Measurements from ENCODE around the gene ELFN2.

ELFN2 gene, protein sequence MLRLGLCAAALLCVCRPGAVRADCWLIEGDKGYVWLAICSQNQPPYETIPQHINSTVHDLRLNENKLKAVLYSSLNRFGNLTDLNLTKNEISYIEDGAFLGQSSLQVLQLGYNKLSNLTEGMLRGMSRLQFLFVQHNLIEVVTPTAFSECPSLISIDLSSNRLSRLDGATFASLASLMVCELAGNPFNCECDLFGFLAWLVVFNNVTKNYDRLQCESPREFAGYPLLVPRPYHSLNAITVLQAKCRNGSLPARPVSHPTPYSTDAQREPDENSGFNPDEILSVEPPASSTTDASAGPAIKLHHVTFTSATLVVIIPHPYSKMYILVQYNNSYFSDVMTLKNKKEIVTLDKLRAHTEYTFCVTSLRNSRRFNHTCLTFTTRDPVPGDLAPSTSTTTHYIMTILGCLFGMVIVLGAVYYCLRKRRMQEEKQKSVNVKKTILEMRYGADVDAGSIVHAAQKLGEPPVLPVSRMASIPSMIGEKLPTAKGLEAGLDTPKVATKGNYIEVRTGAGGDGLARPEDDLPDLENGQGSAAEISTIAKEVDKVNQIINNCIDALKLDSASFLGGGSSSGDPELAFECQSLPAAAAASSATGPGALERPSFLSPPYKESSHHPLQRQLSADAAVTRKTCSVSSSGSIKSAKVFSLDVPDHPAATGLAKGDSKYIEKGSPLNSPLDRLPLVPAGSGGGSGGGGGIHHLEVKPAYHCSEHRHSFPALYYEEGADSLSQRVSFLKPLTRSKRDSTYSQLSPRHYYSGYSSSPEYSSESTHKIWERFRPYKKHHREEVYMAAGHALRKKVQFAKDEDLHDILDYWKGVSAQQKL

DNA sequence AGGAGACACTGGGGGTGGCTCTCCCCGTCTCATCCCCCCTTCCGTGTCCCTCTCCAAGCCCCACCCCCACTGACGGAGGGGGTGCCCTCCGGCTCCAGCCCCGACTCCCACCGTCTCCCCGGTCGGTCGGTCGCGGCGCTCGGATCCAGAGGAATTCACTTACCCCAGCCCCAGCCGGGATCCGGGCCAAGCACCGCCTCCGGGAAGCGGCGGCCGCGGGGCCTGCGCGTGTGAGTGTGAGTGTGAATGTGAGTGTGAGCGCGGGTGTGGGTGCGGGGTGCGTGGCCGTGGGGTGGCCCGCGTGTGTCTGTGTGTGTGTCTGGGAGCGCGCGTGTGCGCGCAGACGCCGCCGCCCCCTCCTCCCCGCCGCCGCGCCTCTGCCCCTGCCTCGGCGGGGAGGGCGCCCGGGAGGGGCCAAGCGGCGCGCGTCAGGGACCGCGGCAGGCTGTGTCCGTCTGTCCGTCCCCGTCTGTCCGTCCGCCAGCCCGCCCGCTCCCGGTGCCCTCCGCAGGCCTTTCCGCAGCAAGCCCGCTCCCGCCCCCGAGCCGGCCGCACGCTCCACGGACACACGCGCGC is at the start of gene ELFN2:
TSS of gene ELFN2 (minus strand) at position 345 of the 576 bp plus-strand sequence. CDS start 51,945 bp downstream, outside the sequence.
- Histone ChIP-seq H3K36me3 (ENCODE audit: control insufficient read depth, insufficient read depth, low read length) (no peaks in the 10 kb centered on the region), H3K27me3 (replicated peaks; ENCODE audit: control insufficient read depth, insufficient read depth, low read length) (peaks cover 6% of the 10 kb centered on the region), H3K4me3 (replicated peaks; ENCODE audit: low read depth, low read length) (no peak within 1 kb of the TSS)
- TF ChIP-seq, protein P1, sequence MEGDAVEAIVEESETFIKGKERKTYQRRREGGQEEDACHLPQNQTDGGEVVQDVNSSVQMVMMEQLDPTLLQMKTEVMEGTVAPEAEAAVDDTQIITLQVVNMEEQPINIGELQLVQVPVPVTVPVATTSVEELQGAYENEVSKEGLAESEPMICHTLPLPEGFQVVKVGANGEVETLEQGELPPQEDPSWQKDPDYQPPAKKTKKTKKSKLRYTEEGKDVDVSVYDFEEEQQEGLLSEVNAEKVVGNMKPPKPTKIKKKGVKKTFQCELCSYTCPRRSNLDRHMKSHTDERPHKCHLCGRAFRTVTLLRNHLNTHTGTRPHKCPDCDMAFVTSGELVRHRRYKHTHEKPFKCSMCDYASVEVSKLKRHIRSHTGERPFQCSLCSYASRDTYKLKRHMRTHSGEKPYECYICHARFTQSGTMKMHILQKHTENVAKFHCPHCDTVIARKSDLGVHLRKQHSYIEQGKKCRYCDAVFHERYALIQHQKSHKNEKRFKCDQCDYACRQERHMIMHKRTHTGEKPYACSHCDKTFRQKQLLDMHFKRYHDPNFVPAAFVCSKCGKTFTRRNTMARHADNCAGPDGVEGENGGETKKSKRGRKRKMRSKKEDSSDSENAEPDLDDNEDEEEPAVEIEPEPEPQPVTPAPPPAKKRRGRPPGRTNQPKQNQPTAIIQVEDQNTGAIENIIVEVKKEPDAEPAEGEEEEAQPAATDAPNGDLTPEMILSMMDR (IDR thresholded peaks at IDR 0.05; ENCODE audit: insufficient read depth, low read length, poor library complexity, severe bottlenecking) = no peak
- DNase-seq (ENCODE audit: extremely low read depth, insufficient read length) = no peak

DNA sequence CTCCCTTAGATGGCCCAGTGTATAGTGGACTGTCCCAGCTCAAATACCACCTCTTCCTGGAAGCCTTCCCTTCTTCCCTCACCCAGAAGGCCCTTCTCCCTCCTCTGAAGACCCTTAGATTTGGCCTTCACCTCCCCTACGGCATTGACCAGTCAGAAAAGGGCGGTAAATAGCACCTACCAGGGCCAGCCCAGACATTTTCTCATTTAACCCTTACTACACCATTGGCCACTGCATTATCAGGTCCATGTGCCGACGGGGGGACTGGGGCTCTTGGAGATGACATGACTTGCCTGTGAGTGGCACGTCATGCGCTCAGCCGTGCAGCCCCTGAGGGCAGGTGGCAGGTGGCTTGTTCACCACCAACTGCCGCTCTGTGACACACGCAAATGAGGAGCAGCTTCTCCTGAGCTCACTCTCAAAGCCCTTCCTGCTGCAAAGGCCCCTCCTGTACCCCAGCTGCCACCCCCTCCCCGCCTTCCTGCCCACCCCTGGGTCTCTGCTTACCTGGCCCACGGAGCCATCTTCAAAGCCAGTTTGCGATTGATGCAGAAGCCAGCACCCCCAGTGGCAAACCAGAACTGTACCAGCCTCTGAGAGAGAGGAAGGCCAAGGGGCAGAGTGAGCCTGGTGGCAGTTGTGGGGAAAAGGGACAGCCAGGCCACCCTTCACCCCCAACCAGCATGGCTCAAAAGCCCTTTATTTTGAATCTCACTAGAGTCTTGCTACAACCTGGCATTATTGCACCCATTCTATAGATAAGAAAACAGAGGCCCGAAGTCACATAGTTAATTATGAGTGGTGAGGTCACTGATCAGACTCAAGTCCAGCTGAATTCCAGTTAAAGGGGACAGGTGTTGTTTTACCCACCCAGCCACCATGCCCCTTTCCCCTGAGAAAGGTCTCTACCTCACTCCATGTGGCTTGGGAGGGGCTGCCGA is 49.4 kb upstream of the ELFN2 start:
- Histone ChIP-seq H3K36me3 (ENCODE audit: control insufficient read depth, insufficient read depth, low read length) (peaks cover 43% of the 10 kb centered on the region), H3K27me3 (replicated peaks; ENCODE audit: control insufficient read depth, insufficient read depth, low read length) (no peaks in the 10 kb centered on the region), H3K4me3 (replicated peaks; ENCODE audit: low read depth, low read length) (no peak overlapping the region)
- DNase-seq (ENCODE audit: extremely low read depth, insufficient read length) = no peak
- TF ChIP-seq, protein P1 (IDR thresholded peaks at IDR 0.05; ENCODE audit: insufficient read depth, low read length, poor library complexity, severe bottlenecking) = no peak

DNA sequence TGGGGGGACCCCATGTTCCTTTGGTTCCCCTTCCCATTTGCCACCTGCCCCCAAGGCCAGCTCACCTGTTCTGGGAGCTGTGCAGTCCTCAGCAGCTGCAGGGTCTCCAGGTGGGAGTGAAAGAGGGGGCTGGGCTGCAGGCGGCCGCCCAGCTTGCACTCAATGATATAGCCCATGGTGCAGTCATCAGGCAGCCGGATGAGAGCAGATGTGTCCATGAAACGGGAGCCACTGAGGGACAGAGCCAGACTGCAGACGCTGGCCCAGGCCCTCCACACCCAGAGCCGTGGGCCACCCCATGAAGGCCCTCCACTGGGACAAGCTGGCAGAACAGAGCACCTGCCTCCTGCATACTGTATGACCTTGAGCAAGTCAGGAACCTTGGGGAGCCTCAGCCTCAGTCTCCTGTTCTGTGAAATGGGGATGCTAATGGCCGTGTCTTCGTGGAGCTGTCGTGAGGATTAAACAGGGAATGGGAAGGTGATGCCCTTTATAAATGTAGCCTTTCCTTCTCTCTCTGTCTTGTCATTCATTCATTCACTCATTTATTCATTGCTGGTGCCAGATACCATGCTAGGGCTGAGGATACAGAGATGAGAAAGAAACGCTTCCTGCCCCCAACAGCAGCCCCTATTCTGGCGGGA is 47.3 kb upstream of the ELFN2 start:
- TF ChIP-seq, protein P1 (IDR thresholded peaks at IDR 0.05; ENCODE audit: insufficient read depth, low read length, poor library complexity, severe bottlenecking) = no peak

DNA sequence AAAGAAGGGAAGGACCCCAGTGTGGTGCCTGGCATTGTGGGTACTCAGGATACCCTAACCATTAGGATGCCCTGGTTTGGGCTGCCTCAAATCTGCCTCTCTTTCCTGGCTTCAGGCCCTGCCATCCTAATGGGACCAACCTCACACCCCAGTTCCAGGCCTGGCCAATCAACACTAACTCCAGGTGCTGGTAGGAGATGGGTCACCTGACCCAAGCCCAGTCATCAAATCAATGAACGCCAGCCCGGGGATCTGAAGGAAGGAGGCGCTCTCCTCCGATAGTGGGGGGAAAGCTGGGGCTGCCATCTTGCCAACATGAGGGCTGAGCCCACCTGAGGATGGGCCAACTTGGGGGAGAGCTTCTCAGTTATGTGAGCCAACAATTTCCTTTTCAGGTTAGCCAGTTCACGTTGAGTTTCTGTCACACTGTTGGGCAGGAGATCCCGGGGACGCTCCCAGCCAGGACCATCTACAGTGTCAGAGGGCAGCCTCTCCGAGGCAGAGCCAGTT is 46.2 kb upstream of the ELFN2 start:
- Histone ChIP-seq H3K36me3 (ENCODE audit: control insufficient read depth, insufficient read depth, low read length) (peaks cover 37% of the 10 kb centered on the region), H3K4me3 (replicated peaks; ENCODE audit: low read depth, low read length) (no peak overlapping the region), H3K27me3 (replicated peaks; ENCODE audit: control insufficient read depth, insufficient read depth, low read length) (no peaks in the 10 kb centered on the region)
- TF ChIP-seq, protein P1 (IDR thresholded peaks at IDR 0.05; ENCODE audit: insufficient read depth, low read length, poor library complexity, severe bottlenecking) = no peak
- DNase-seq (ENCODE audit: extremely low read depth, insufficient read length) = no peak

More for the DNA sequence above, 47.3 kb upstream of the ELFN2 start:
- no peak for DNase-seq (ENCODE audit: extremely low read depth, insufficient read length)
- Histone ChIP-seq H3K4me3 (replicated peaks; ENCODE audit: low read depth, low read length) (no peak overlapping the region), H3K27me3 (replicated peaks; ENCODE audit: control insufficient read depth, insufficient read depth, low read length) (no peaks in the 10 kb centered on the region), H3K36me3 (ENCODE audit: control insufficient read depth, insufficient read depth, low read length) (peaks cover 41% of the 10 kb centered on the region)

Measured in GM06990 (cell line).